SJCRH30 (cell line): ENCODE results near the gene STX8. TPM values are rescaled to one million over a fixed set of nuclear protein-coding genes. Genes with fewer than 3 reads are reported as not detected.

Experiments
- DNase-seq, 2 experiments: peaks; one replicate each; pipeline ENCODE4 v3.0.0-alpha.2; 2015 to 2020
- H3K27ac ChIP-seq: fragments of 250-450 bp; sonication (Bioruptor Pico); 2 replicates; pipeline ENCODE4 v1.5.1; 2020; ENCODE audit warnings: mild to moderate bottlenecking, moderate library complexity
- H3K27me3 ChIP-seq: fragments of 250-450 bp; sonication (Bioruptor Pico); 2 replicates; pipeline ENCODE4 v1.5.1; 2020; ENCODE audit warnings: mild to moderate bottlenecking, moderate library complexity
- H3K36me3 ChIP-seq: fragments of 250-450 bp; sonication (Bioruptor Pico); 2 replicates; pipeline ENCODE4 v1.5.1; 2020; ENCODE audit warnings: mild to moderate bottlenecking, moderate library complexity
- H3K4me1 ChIP-seq: fragments of 250-450 bp; sonication (Bioruptor Pico); 2 replicates; pipeline ENCODE4 v1.5.1; 2020; ENCODE audit warnings: mild to moderate bottlenecking, moderate library complexity
- H3K4me3 ChIP-seq: fragments of 250-450 bp; sonication (Bioruptor Pico); 2 replicates; pipeline ENCODE4 v1.5.1; 2020; ENCODE audit warnings: mild to moderate bottlenecking, moderate library complexity
- H3K9me3 ChIP-seq: fragments of 250-450 bp; sonication (Bioruptor Pico); replicated peaks from 2 replicates; pipeline ENCODE4 v1.5.1; 2020; ENCODE audit warnings: mild to moderate bottlenecking, moderate library complexity
- total RNA-seq: library from RNA; depleted of rRNA; stranded (reverse); fragments of >200 nt; shearing (Covaris generic); gene quantifications from 2 replicates; pipeline ENCODE4 v1.2.3, GENCODE V29; 2014

The STX8 gene
- total RNA-seq, 1 experiment from 2014 or later, result 47.1 TPM

DNA sequence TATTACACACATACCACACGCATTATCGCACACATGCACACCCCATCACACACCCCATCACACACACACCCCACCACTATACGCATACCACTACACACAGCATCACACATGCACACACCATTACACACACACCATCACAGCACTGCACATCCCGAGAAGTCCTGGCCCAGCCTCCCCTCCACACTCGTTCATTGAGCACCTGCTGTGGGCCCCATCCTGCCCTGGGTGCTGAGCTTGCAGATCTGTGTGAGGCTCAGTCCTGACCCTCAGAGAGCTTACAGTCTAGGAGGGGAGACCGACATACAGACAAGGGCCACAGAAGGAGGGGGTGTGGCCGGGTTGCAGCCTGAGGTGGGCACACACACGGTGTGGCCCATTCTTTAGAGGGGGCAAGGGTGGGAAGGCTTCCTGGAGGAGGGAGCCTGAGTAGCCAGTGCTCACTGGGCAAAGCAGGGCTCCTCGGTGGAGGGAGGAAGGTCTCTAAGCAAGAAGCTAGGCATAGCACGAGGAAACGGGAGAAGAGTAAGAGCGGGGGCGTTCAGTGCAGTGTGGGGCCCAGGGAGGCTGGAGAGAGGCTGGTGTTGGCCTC lies 347.7 kb downstream of the STX8 start:
- no peaks in the 10 kb centered on the region for H3K27me3 ChIP-seq
- H3K4me3 ChIP-seq, result no peak overlapping the region
- H3K4me1 ChIP-seq, result 0 out of 2 replicates have a peak, but pooled peaks cover 3% of the 10 kb centered on the region
- no peaks in the 10 kb centered on the region for H3K9me3 ChIP-seq
- no peaks in the 10 kb centered on the region for H3K36me3 ChIP-seq
- DNase-seq, result no peak
- no peak overlapping the region for H3K27ac ChIP-seq

DNA sequence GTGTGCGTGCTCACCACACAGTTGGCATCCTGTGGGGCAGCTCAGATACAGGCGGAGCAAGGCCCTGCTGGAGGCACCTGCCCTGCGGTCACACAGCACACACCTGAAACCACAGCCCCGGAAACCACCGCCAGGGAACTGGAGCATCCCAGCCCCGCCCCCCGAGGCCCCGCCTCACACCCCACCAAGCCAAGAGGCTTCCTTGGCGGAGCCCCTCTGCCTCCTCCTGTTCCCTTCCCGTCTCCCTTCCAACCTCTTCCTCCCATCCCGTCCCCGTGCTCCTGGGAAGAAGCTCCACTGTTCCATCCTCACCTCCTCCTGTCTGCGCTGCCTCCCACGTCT lies 348.9 kb downstream of the STX8 start:
- DNase-seq, result no peak
- no peaks in the 10 kb centered on the region for H3K27me3 ChIP-seq
- no peaks in the 10 kb centered on the region for H3K4me1 ChIP-seq
- no peak overlapping the region for H3K27ac ChIP-seq
- H3K9me3 ChIP-seq, result no peaks in the 10 kb centered on the region
- H3K4me3 ChIP-seq, result no peak overlapping the region
- H3K36me3 ChIP-seq, result no peaks in the 10 kb centered on the region

DNA sequence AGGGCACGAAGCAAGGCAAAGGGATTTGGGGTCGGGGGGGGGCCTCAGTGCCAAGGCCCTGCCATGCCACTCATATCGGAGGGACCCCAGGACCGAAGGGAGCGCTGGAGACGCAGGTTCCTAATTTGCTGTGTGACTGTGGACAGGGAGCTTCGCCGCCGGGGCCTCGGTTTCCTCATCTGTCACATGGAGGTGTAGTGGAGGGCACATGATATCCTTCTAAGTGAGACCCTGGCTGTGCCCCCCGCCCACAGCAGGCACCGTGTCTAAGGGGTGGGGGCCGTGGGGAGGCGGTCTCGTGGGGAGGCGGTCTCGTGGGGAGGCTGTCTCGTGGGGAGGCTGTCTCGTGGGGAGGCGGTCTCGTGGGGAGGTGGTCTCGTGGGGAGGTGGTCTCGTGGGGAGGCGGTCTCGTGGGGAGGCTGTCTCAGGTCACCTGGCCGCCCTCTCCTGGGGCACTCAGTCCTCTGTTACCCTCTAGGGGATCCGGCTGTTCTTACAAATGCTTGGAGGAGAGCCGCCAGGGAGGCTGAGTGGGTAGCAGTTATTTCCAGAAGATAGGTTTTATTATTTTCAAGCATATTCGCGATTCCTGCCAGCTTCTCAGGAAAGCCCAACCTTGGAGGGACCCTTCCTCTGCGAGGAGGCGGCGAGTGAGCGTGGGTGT lies 349.4 kb downstream of the STX8 start:
- Histone ChIP-seq H3K4me3 (no peak overlapping the region), H3K4me1 (no peaks in the 10 kb centered on the region), H3K9me3 (no peaks in the 10 kb centered on the region), H3K36me3 (no peaks in the 10 kb centered on the region), H3K27me3 (no peaks in the 10 kb centered on the region), H3K27ac (no peak overlapping the region)
- DNase-seq, result no peak

DNA sequence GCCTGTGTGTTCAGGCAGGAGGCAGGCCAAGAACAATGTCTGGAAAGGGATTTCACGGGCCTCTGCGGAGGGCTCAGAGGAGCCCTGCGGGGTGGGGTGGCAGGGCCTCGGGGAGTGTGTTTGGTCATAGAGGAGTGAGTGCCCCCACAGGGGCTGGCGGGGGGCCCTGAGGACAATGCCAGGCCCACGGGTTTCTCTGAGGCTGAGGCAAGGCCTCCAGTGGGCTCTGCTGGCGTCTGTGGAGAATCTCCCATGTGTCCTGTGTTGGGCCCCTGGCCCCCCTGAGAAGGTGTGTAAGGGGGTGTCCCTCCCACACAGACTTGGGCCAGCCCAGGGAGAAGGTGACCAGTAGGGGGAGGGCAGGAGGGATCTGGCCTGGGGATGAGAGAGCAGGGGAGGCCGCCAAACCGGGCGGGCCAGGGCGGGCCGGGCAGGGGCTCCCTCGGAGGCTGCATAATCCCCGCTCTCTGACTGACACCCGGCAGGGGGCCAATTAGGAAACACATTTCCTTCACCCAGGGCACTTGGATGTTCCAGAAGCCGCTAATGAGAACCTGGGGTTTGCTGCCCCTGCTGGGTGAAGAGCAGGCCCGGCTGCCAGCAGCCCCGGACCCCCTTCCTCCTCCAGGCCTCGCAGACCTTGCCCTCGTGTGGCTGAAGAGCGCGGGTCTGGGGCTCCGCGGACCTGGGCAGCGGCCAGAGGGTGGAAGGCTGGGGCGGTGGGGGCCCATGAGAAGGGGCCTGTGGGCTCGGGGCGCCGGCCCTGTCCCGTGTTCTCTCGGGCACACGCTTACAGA lies 350.1 kb downstream of the STX8 start:
- no peak overlapping the region for H3K4me3 ChIP-seq
- H3K27ac ChIP-seq, result no peak overlapping the region
- DNase-seq, result no peak
- H3K36me3 ChIP-seq, result no peaks in the 10 kb centered on the region
- H3K9me3 ChIP-seq, result no peaks in the 10 kb centered on the region
- no peaks in the 10 kb centered on the region for H3K27me3 ChIP-seq
- H3K4me1 ChIP-seq, result no peaks in the 10 kb centered on the region

DNA sequence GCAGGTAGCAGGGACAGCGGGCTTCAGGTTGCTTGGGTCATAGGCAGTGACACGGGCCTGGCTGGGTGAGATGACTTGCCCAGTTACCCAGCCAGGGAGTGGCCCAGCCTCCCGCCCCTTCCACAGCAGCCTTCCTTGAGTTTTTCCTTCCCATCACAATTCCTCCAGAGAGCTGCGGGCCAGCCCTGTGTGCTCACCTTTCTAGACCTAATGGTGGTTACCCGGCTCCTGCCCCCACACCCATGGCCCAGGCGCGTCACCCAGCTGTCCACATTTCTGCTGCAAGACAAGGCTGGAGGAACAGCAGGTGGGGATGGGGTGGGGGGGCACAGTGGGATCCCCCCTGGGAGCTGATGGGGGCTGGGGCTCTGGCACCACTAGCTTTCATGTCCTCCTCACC lies 351.1 kb downstream of the STX8 start:
- Histone ChIP-seq H3K9me3 (no peaks in the 10 kb centered on the region), H3K36me3 (no peaks in the 10 kb centered on the region), H3K4me3 (no peak overlapping the region), H3K27ac (no peak overlapping the region), H3K4me1 (no peaks in the 10 kb centered on the region), H3K27me3 (no peaks in the 10 kb centered on the region)
- DNase-seq, result no peak

DNA sequence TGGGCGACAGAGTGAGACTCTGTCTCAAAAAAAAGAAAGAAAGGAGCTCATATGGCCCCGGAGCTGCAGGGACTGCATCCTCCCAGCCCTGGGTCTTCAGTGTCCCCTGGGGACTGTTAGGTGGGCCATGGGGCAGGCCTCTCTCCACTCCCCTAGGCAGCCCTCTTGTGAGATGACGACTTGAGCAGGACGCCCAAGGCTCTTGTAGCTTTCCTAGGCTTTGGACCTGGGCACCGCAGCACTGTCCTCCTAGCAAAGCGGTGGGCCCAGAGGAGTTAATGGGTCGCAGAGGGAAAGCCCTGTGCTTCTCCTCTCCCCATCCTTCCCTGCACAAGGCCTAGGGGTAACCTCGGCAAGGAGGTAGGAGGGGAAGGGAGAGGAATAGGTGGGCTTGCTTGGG lies 352.1 kb downstream of the STX8 start:
- H3K4me1 ChIP-seq, result no peaks in the 10 kb centered on the region

DNA sequence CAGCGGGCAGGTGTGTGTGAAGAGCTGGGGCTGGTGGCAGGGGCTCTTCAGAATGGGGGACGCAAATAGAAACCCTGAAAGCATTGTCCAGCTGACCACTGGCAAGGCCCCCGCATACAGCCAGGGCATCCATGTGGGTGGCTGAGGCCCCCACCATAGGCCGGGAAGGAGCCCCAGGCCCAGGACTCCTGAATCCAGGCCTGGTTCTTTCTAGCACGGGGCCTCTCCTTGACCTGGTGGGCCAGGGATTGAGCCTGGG lies 353.8 kb downstream of the STX8 start:
- Histone ChIP-seq H3K36me3 (no peaks in the 10 kb centered on the region), H3K4me3 (no peak overlapping the region), H3K27me3 (no peaks in the 10 kb centered on the region), H3K27ac (no peak overlapping the region), H3K9me3 (no peaks in the 10 kb centered on the region), H3K4me1 (peaks cover 13% of the 10 kb centered on the region)
- no peak for DNase-seq

More for the DNA sequence above, 352.1 kb downstream of the STX8 start:
- Histone ChIP-seq H3K4me3 (no peak overlapping the region), H3K27ac (no peak overlapping the region), H3K9me3 (no peaks in the 10 kb centered on the region), H3K27me3 (no peaks in the 10 kb centered on the region), H3K36me3 (no peaks in the 10 kb centered on the region)
- no peak for DNase-seq

DNA sequence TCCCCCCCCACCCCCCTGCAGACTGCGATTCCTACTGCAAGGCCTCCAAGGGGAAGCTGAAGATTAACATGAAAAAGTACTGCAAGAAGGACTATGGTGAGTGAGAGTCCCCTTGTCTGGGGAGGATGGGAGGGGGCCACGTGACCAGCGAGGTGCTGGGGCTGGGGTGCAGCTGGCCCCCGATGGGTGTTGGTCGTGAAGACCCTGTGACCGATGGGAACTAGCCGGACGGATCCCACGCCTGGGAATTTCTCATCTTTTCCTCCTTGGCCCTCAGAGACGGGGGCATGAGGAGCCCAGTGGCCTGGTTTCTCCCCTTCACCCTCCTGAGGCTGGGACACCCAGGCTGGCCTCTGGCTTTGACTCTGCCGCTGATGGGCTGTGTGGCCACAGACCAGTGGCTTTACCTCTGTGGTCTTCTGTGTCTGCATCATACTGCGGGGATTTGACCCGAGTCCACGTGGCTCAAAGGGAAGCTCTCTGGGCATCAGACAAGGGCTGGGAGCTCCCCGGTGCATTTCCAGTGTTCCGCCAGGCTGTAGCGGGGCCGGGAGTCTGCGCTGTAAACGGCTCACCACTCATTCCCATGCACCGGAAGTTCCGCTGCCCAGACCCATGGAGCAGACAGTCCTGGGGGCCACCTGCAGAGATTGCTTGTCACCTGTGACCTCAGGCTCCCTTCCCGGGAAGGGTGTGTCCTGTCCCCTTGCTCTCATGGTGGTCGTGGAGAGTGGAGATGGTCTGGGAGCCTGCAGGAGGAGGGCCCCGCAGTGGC lies 354.3 kb downstream of the STX8 start:
- no peak for DNase-seq
- H3K27me3 ChIP-seq, result no peaks in the 10 kb centered on the region
- H3K4me1 ChIP-seq, result peaks cover 13% of the 10 kb centered on the region
- H3K27ac ChIP-seq, result no peak overlapping the region
- peaks cover under 1% of the 10 kb centered on the region; the same call in 1 of the 2 replicates for H3K9me3 ChIP-seq
- no peak overlapping the region for H3K4me3 ChIP-seq
- no peaks in the 10 kb centered on the region for H3K36me3 ChIP-seq

DNA sequence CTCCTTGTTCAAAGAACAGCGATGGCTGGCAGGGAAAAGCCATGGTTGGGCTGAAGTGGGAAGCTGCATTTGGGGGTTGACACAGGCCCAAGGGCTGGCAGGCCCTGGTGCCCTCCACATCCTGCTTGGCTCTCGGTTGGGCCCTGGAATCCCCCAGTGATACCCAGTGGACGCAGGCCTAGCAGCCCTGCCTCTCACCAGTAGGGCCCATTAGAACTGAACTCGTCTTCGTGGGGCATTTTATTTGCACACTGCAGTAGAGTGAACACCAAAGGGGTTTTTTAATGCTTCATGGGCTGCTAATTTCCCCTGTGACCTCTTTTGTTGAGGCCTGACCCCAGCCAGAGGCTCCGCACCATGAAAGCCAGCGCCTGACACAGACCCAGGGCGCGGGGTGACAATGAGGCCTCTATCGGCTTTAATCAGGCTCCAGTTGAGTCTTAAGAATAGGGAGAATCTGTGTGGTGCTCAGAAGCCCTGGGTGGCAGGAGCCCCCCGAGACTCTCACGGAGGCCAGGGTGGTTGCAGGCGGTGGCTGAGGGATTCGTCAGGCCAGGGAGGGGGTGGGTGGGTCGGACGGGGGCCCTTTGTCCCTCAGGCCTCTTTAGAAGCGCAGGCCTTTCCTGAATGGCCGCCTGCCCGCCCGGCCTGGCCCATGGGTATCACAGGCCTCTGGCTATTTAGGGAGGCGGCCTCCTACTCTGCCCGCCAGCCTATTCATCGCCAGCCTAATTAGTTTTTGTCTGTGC lies 355.0 kb downstream of the STX8 start:
- Histone ChIP-seq H3K36me3 (no peaks in the 10 kb centered on the region), H3K27me3 (no peaks in the 10 kb centered on the region), H3K27ac (no peak overlapping the region), H3K4me3 (no peak overlapping the region), H3K4me1 (peaks cover 13% of the 10 kb centered on the region), H3K9me3 (peaks cover 8% of the 10 kb centered on the region)
- DNase-seq, result no peak

DNA sequence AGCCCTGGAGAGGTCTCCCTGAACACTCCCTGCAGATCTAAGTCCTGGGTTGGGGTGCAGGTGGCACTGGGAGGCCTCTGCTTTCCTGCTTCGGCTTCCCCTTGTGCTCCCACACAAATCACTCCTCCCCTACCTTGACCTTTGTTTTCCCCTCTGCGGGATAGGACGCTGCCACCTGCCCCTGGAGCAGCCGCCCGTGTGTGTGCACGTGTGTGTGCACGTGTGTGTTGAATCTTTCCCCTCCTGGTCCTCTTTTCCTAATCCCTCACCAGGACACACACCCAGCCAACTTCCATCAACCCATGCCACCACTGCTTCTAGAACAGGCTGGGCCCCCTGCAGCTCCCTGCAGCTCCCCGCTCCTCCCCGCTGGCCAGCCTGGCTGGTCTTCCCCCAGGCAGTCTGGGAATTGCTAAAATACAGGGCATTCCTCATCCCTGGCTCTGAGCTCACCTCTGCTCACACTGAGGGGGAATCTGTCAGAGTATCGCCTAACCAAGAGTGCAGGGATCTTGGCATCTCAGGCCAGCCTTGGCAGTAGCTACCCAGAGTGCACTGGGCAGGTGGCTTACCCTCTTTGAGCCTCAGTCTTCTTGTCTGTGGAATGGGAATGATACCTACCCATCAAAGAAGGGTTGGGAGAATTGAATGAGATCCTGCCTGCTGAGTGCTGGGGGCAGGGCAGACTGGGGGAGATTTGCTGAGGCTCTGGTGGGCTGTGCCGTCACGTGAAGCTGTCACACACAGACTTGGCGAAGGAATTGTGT lies 355.8 kb downstream of the STX8 start:
- Histone ChIP-seq H3K4me3 (no peak overlapping the region), H3K27me3 (no peaks in the 10 kb centered on the region), H3K36me3 (no peaks in the 10 kb centered on the region), H3K4me1 (peaks cover 13% of the 10 kb centered on the region), H3K9me3 (peaks cover 16% of the 10 kb centered on the region), H3K27ac (no peak overlapping the region)
- no peak for DNase-seq

DNA sequence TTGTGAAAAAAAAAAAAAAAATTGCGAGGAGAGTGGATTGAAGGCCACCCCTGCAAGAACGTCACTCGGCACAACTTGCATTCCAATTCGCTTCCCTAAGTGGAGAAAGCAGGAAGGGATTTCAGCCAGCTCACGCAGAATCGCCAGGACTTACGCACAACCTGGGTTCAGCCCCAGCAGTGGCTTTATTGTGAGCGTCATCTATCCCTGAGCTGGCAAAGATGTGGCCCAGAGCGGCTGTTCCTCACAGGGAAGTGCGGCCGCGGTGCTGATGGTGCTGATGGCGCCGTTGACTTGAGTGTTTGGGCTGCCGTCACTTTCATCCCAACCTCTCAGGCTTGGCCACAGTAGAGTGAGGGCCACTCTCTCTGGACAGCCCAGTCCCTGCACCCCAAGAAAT lies 356.7 kb downstream of the STX8 start:
- H3K9me3 ChIP-seq, result peaks cover 17% of the 10 kb centered on the region
- H3K27ac ChIP-seq, result no peak overlapping the region
- no peaks in the 10 kb centered on the region for H3K36me3 ChIP-seq
- peaks cover 17% of the 10 kb centered on the region for H3K4me1 ChIP-seq
- no peak for DNase-seq
- no peaks in the 10 kb centered on the region for H3K27me3 ChIP-seq
- H3K4me3 ChIP-seq, result no peak overlapping the region

DNA sequence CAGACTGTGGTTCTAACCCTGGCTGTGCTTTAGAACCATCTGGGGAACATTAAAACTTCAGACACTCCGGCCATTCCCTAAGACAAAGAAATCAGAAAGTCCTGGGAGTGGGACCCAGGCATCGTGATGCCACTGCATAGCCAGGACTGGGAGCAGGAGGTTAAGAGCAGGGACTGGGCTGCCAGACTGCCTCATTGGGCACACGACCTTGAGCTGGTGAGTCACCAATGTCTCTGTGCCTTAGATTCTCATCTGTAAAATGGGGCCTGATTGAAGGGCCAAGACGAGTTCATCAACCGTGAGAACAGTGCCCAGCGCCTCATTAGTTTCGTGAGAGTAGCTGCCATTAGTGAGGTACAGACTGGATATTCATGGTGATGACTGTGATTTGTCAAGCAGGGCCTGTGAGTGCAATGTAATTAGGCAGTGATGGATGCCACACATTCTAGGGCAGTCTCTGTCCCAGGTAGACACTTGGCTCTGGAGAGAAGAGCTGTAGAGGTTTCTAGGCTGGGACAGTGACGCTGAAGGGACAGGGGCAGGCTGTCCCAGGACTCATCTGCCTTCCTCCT lies 357.5 kb downstream of the STX8 start:
- H3K9me3 ChIP-seq, result peaks cover 17% of the 10 kb centered on the region
- peaks cover 25% of the 10 kb centered on the region for H3K4me1 ChIP-seq
- H3K36me3 ChIP-seq, result no peaks in the 10 kb centered on the region
- H3K27me3 ChIP-seq, result no peaks in the 10 kb centered on the region
- DNase-seq, result no peak
- H3K27ac ChIP-seq, result peak overlapping the region; percentile 85
- no peak overlapping the region for H3K4me3 ChIP-seq

DNA sequence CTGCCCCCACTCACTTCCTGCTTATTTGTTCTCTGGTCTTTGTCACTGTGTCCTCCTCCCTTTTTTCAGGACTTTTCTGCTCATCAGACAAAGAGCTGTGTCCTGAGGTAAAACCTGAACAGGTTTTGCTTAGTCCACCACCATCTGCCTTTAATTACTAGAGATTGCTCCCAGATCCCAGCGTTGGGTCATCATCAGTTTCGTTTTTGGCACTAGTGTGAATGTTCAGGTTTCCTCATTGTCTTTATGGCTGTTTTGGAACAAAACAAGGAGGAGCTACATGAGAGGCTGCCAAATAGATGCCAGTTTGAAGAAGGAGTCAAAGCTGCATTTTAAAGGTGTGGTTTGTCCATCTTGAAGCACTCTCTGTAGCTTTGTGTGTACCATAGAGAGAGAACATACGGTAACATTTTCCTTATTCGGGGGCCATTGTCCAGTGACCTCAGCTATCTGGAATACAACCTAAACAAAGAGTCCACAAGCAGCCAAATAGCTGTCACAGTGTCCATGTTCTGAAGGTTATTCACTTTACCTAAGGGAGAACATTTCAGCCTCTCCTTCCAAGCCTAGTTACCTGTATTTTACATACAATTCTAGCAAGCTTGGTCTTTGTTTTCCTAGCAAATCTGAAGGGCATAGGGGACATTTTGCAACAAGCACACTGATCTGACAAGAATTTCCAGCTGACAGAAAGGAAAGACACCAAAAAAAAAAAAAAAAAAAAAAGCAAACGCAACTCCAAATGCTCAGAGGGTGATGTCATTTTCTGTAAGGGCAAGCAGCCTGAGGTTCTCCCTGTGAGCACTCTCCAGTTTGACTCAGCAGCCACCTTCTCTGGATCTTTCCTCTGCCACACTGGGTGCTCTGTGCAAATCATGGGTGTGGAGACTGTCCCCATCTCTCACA lies 358.2 kb downstream of the STX8 start:
- Histone ChIP-seq H3K27ac (peak overlapping the region; percentile 85), H3K4me3 (no peak overlapping the region), H3K36me3 (no peaks in the 10 kb centered on the region), H3K27me3 (no peaks in the 10 kb centered on the region), H3K9me3 (peaks cover 17% of the 10 kb centered on the region), H3K4me1 (peaks cover 29% of the 10 kb centered on the region)
- DNase-seq, result peak in 1 of 2 experiments; percentile 58
